ENCODE results near the gene ATXN10. TPM values are rescaled to one million over a fixed set of nuclear protein-coding genes. Genes with fewer than 3 reads are reported as not detected.

The ATXN10 gene
- total and polyA plus RNA-seq, 12 donors = 11.8 to 169 (median 142) TPM

DNA sequence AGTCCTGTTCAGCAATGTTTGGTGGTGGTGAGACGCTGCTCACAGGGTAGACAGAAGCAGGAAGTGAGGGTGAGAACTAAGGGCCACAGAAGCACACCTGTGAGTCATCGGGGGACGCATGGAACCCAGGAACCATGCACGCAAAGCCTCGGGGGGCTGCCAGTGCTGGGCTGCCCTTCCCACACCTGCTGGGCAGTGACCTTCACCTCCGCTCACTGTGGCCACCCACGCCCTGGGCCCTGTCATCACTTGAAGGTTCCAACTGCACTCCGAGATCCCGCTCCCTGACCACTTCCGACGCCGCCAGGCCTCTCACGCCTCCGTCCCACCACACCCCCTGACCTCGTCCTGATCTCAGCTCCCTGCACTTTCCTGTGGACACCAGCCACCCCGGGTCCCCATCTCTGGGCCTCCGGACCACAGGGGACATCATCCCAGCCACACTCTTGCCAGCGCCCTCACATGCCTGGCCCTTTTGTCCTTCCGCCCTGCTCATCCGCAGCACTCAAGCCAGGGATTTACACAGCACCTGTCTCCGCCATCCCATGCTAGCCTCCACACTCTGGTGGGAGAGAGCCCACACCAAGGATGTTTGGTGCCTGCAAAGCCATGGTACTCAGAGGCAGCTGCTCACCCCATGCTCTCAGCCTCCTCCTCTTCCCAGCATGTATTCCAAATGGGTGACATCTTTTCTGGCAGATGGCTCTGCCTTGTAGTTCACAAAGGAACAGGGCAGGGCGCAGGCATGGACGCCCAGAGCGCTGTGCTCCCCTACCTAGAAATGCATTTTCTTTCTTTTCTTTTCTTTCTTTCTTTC is 23.1 kb upstream of the ATXN10 start:
- H3K9me3 ChIP-seq = no peaks in the 10 kb centered on the region
- ATAC-seq (no peak), DNase-seq (no peak)
- H3K4me3 ChIP-seq = no peak overlapping the region
- no peaks in the 10 kb centered on the region for H3K36me3 ChIP-seq
- H3K4me1 ChIP-seq = peaks cover 0 to 9% (median 6%) of the 10 kb centered on the region in 9 donors
- TF ChIP-seq CTCF (IDR thresholded peaks at IDR 0.05) = no peak
- no peak overlapping the region for H3K27ac ChIP-seq
- peaks cover 0 to 46% (median 32%) of the 10 kb centered on the region in 7 donors for H3K27me3 ChIP-seq
- 79 to 80% methylated on average over 23 to 24 of the region's 24 CpGs for WGBS, 2 donors
- intact Hi-C loops (cut with DNase I) = loop anchor here in 8 of 10 donors (5.0 to 10.0 kb wide), 6 partner anchors 71 to 219 kb away; no protein-coding TSS in a partner anchor

- no peak for TF ChIP-seq CTCF (IDR thresholded peaks at IDR 0.05)
- intact Hi-C loops (cut with DNase I) = loop anchor here in 8 of 10 donors (5.0 to 10.0 kb wide), 6 partner anchors 73 to 217 kb away; no protein-coding TSS in a partner anchor
- H3K27ac ChIP-seq = no peak overlapping the region
- H3K36me3 ChIP-seq = no peaks in the 10 kb centered on the region
- H3K4me1 ChIP-seq = peaks cover 0 to 9% (median 6%) of the 10 kb centered on the region in 9 donors
- H3K4me3 ChIP-seq = no peak overlapping the region
- WGBS, 2 donors = 91 to 95% methylated on average over 6 of the region's 6 CpGs
- H3K9me3 ChIP-seq = no peaks in the 10 kb centered on the region
- DNase-seq (no peak), ATAC-seq (no peak)
- H3K27me3 ChIP-seq = peaks cover 0 to 44% (median 23%) of the 10 kb centered on the region in 7 donors
Measured at GRCh38 chr22:45649809-45650208, 21.8 kb upstream of the ATXN10 start.

- Histone ChIP-seq H3K27me3 (peaks cover 0 to 38% (median 15%) of the 10 kb centered on the region in 7 donors), H3K27ac (no peak overlapping the region), H3K4me3 (no peak overlapping the region), H3K4me1 (peaks cover 0 to 3% (median 1%) of the 10 kb centered on the region in 9 donors), H3K9me3 (no peaks in the 10 kb centered on the region), H3K36me3 (no peaks in the 10 kb centered on the region)
- ATAC-seq (no peak), DNase-seq (no peak)
- intact Hi-C loops (cut with DNase I) = no loop called here
- 94 to 95% methylated on average over 12 of the region's 12 CpGs for WGBS, 2 donors
- no peak for TF ChIP-seq CTCF (IDR thresholded peaks at IDR 0.05)
Measured at GRCh38 chr22:45650721-45651120, 20.9 kb upstream of the ATXN10 start.

DNA sequence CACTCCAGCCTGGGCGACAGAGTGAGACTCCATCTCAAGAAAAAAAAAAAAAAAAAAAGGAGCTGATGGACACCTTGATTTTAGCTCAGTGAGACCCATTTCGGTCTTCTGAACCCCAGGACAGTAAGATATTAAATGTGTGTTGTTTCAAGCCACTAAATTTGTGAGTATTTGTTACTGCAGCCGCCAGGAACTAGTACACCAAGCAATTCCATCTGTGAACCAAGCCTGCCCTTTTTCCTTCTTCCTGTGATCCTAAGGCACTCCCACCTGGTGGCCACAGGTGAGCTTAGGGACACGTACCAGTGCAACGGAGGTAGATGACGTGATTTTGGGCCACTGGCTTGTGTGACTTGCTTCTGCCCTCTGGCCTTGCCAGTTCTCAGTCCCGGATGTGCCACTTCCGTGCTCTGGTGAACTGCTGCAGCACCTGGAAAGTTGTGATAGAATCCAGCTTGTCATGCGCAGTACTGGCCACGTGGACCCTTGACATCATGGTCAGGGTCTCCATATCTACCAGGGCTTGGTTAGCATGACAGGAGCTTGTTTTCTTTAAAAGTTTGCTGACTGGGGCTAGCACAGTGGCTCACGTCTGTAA is 19.6 kb upstream of the ATXN10 start:
- Histone ChIP-seq H3K36me3 (no peaks in the 10 kb centered on the region), H3K4me3 (no peak overlapping the region), H3K9me3 (no peaks in the 10 kb centered on the region), H3K27me3 (peaks cover 0 to 27% (median 9%) of the 10 kb centered on the region in 7 donors), H3K27ac (no peak overlapping the region), H3K4me1 (no peaks in the 10 kb centered on the region)
- TF ChIP-seq CTCF (IDR thresholded peaks at IDR 0.05) = no peak
- ATAC-seq (no peak), DNase-seq (no peak)
- intact Hi-C loops (cut with DNase I) = no loop called here
- 88 to 92% methylated on average over 11 of the region's 11 CpGs for WGBS, 2 donors
